Measurements from ENCODE around the gene CCDC146.
"Not testable (repeated sequence)": the region's sequence is repeated elsewhere in the genome, so short reads cannot be mapped to it uniquely, and the experiment has no call there.

Gene CCDC146

GRCh38 chr7:77334039-77334438 lies 211.6 kb downstream of the CCDC146 start:
- in situ Hi-C loops (cut with HindIII; ENCODE audit: low pct_ligation_motif_present, low pct_unique_long_range_greater_than_20kb, low sequenced_read_pairs) = not testable (repeated sequence)

GRCh38 chr7:77335581-77335980 lies 213.2 kb downstream of the CCDC146 start:
- no peak for DNase-seq
- in situ Hi-C loops (cut with HindIII; ENCODE audit: low pct_ligation_motif_present, low pct_unique_long_range_greater_than_20kb, low sequenced_read_pairs) = no loop called here

More at GRCh38 chr7:77334039-77334438, 211.6 kb downstream of the CCDC146 start:
- DNase-seq = not testable (repeated sequence)

GRCh38 chr7:77337456-77337990 lies 215.1 kb downstream of the CCDC146 start:
- in situ Hi-C loops (cut with HindIII; ENCODE audit: low pct_ligation_motif_present, low pct_unique_long_range_greater_than_20kb, low sequenced_read_pairs) = no loop called here

GRCh38 chr7:77338260-77338659 lies 215.8 kb downstream of the CCDC146 start:
- in situ Hi-C loops (cut with HindIII; ENCODE audit: low pct_ligation_motif_present, low pct_unique_long_range_greater_than_20kb, low sequenced_read_pairs) = no loop called here
- no peak for DNase-seq

More at GRCh38 chr7:77337456-77337990, 215.1 kb downstream of the CCDC146 start:
- DNase-seq = no peak

GRCh38 chr7:77338883-77339629 lies 216.6 kb downstream of the CCDC146 start:
- in situ Hi-C loops (cut with HindIII; ENCODE audit: low pct_ligation_motif_present, low pct_unique_long_range_greater_than_20kb, low sequenced_read_pairs) = no loop called here

GRCh38 chr7:77339726-77340125 lies 217.3 kb downstream of the CCDC146 start:
- no peak for DNase-seq
- in situ Hi-C loops (cut with HindIII; ENCODE audit: low pct_ligation_motif_present, low pct_unique_long_range_greater_than_20kb, low sequenced_read_pairs) = no loop called here

More at GRCh38 chr7:77338883-77339629, 216.6 kb downstream of the CCDC146 start:
- DNase-seq = no peak
